Measurements from ENCODE around the gene ARID1B.

GRCh38 chr6:156825475-156825874, 48.3 kb downstream of the ARID1B start:
- TF ChIP-seq, protein P1, sequence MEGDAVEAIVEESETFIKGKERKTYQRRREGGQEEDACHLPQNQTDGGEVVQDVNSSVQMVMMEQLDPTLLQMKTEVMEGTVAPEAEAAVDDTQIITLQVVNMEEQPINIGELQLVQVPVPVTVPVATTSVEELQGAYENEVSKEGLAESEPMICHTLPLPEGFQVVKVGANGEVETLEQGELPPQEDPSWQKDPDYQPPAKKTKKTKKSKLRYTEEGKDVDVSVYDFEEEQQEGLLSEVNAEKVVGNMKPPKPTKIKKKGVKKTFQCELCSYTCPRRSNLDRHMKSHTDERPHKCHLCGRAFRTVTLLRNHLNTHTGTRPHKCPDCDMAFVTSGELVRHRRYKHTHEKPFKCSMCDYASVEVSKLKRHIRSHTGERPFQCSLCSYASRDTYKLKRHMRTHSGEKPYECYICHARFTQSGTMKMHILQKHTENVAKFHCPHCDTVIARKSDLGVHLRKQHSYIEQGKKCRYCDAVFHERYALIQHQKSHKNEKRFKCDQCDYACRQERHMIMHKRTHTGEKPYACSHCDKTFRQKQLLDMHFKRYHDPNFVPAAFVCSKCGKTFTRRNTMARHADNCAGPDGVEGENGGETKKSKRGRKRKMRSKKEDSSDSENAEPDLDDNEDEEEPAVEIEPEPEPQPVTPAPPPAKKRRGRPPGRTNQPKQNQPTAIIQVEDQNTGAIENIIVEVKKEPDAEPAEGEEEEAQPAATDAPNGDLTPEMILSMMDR (IDR thresholded peaks at IDR 0.05 in 8 of 11, conservative IDR thresholded peaks at IDR 0.05 in 3 of 11) = no peak
- no peak for TF ChIP-seq POLR2A (IDR thresholded peaks at IDR 0.05)
